A673 (cell line): ENCODE data around the gene AGAP1.

Experiments used
- EZH2 ChIP-seq: fragments of 200-600 bp; sonication (generic); IDR thresholded peaks from 2 replicates; pipeline ENCODE4 v1.6.1; 2017; ENCODE audit warnings: borderline replicate concordance, low read depth, mild to moderate bottlenecking, mixed read lengths, antibody characterized with exemption, low read length; ENCODE audit not compliant: poor library complexity, severe bottlenecking
- TF ChIP-seq, protein P1 (sequence below): fragments of 300-800, 200-600 bp; sonication (generic); conservative IDR thresholded peaks from 2 replicates; pipeline ENCODE4 v1.5.1; 2017; ENCODE audit warnings: low read depth, mild to moderate bottlenecking, antibody characterized with exemption, low read length, moderate library complexity, mixed read lengths

DNA sequence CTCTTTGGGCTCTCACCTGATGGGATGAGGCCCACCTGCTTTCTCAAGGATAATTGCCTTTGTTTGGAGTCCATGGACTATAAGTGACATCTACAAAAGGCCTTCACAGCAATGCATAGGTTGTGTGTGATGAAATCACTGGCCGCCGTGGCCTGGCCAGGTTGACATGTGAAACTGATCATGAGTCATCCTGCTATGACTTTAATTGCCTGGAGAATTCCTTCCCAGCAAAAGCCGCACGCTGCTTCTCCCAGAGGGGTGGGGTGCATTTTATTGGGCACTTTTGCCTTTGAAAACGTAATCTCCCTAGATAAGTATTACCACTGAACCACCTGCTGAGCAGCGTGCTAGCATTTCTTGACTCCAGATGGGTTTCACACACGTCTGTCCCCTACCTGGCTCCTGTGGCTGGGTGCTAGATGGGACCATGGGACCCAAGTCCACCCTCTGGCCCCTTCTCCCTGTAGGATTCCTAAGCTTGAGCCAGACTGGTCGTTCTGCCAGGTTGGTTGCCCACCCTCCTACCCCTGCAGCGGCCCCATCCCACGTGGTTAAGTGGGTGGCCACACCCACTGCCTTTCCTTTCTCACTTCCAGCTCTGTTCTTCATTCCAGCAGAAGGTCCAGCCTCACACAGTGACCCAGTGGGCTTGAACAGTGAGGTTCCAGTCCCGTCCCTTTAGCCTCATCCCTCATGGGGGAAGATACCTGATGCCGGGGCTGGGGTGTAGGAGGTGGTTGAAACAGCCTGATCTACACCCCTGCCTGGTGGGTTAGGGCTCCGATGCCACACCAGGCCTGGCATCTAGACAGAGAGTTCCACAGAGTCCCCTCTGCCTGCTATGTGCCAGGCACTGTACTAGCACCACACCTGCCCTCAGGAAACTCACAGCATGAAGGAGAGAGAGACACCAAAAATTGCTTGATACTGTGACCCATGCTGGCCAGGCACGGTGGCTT is 584.7 kb downstream of the AGAP1 start:
- TF ChIP-seq, protein P1, sequence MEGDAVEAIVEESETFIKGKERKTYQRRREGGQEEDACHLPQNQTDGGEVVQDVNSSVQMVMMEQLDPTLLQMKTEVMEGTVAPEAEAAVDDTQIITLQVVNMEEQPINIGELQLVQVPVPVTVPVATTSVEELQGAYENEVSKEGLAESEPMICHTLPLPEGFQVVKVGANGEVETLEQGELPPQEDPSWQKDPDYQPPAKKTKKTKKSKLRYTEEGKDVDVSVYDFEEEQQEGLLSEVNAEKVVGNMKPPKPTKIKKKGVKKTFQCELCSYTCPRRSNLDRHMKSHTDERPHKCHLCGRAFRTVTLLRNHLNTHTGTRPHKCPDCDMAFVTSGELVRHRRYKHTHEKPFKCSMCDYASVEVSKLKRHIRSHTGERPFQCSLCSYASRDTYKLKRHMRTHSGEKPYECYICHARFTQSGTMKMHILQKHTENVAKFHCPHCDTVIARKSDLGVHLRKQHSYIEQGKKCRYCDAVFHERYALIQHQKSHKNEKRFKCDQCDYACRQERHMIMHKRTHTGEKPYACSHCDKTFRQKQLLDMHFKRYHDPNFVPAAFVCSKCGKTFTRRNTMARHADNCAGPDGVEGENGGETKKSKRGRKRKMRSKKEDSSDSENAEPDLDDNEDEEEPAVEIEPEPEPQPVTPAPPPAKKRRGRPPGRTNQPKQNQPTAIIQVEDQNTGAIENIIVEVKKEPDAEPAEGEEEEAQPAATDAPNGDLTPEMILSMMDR = no peak
- no peak for TF ChIP-seq EZH2
